ENCODE measurements around the gene SNX27. TPM values are rescaled to one million over a fixed set of nuclear protein-coding genes. Genes with fewer than 3 reads are reported as not detected.

The SNX27 gene
- polyA plus RNA-seq, 1 donor (not counting 4 experiments of a cell fraction or from before 2014, with no cell fraction given) = 15.7 TPM

- FAIRE-seq (no peak), DNase-seq (ENCODE audit: low read depth, low spot score) (no peak)
- no peaks in the 10 kb centered on the region for H4K20me1 ChIP-seq (ENCODE audit: control insufficient read depth, extremely low read depth, insufficient read depth, low read length)
- no peaks in the 10 kb centered on the region for H3K9me3 ChIP-seq (ENCODE audit: control insufficient read depth, low read depth, low read length)
- dilution Hi-C loops (cut with MboI; ENCODE audit: extremely low pct_ligation_motif_present, low sequenced_read_pairs) = no loop called here
- TF ChIP-seq EZH2 (IDR thresholded peaks at IDR 0.05; ENCODE audit: low read length) = no peak
- TF ChIP-seq, protein P1, sequence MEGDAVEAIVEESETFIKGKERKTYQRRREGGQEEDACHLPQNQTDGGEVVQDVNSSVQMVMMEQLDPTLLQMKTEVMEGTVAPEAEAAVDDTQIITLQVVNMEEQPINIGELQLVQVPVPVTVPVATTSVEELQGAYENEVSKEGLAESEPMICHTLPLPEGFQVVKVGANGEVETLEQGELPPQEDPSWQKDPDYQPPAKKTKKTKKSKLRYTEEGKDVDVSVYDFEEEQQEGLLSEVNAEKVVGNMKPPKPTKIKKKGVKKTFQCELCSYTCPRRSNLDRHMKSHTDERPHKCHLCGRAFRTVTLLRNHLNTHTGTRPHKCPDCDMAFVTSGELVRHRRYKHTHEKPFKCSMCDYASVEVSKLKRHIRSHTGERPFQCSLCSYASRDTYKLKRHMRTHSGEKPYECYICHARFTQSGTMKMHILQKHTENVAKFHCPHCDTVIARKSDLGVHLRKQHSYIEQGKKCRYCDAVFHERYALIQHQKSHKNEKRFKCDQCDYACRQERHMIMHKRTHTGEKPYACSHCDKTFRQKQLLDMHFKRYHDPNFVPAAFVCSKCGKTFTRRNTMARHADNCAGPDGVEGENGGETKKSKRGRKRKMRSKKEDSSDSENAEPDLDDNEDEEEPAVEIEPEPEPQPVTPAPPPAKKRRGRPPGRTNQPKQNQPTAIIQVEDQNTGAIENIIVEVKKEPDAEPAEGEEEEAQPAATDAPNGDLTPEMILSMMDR (optimal IDR thresholded peaks at IDR 0.05 in 1 of 3, IDR thresholded peaks at IDR 0.05 in 1 of 3, conservative IDR thresholded peaks at IDR 0.05 in 1 of 3; ENCODE audit: extremely low read depth in 1 of 3, insufficient read depth in 2 of 3, low read length in 3 of 3) = no peak
- H3K27ac ChIP-seq (ENCODE audit: control insufficient read depth, insufficient read depth, low read length) = no peak overlapping the region
- no peak overlapping the region for H3K4me2 ChIP-seq (ENCODE audit: control insufficient read depth, extremely low read depth, insufficient read depth, low read depth, low read length)
- no peaks in the 10 kb centered on the region for H3K27me3 ChIP-seq (ENCODE audit: control insufficient read depth, extremely low read depth, insufficient read depth, low read length)
- H3K4me3 ChIP-seq (ENCODE audit: control insufficient read depth in 2 of 3, extremely low read depth in 1 of 3, insufficient read depth in 2 of 3, low read depth in 1 of 3, low read length in 3 of 3) = no peak overlapping the region
- H2AFZ ChIP-seq (ENCODE audit: control insufficient read depth, low read length) = no peak overlapping the region
- H3K79me2 ChIP-seq (ENCODE audit: control insufficient read depth, insufficient read depth, low read length) = no peaks in the 10 kb centered on the region
- H3K4me1 ChIP-seq (ENCODE audit: control insufficient read depth, extremely low read depth, insufficient read depth, low read length) = peaks cover 28% of the 10 kb centered on the region
- no peak overlapping the region for H3K9ac ChIP-seq (ENCODE audit: control insufficient read depth, extremely low read depth, insufficient read depth, low read length)
- H3K36me3 ChIP-seq (ENCODE audit: control insufficient read depth in 2 of 2, extremely low read depth in 1 of 2, insufficient read depth in 2 of 2, low read length in 2 of 2) = peaks cover 0 to 5% of the 10 kb centered on the region in 2 experiments
- H3K9me1 ChIP-seq (ENCODE audit: control insufficient read depth, extremely low read depth, insufficient read depth, low read length) = no peaks in the 10 kb centered on the region
These were observed 72.3 kb downstream of the SNX27 start for GRCh38 chr1:151684128-151684527.

GRCh38 chr1:151686561-151686960 lies 74.7 kb downstream of the SNX27 start:
- no peaks in the 10 kb centered on the region for H3K9me3 ChIP-seq (ENCODE audit: control insufficient read depth, low read depth, low read length)
- dilution Hi-C loops (cut with MboI; ENCODE audit: extremely low pct_ligation_motif_present, low sequenced_read_pairs) = no loop called here
- H4K20me1 ChIP-seq (ENCODE audit: control insufficient read depth, extremely low read depth, insufficient read depth, low read length) = no peaks in the 10 kb centered on the region
- FAIRE-seq (no peak), DNase-seq (ENCODE audit: low read depth, low spot score) (no peak)
- no peaks in the 10 kb centered on the region for H3K9me1 ChIP-seq (ENCODE audit: control insufficient read depth, extremely low read depth, insufficient read depth, low read length)
- no peak overlapping the region for H3K27ac ChIP-seq (ENCODE audit: control insufficient read depth, insufficient read depth, low read length)
- TF ChIP-seq EZH2 (IDR thresholded peaks at IDR 0.05; ENCODE audit: low read length) = no peak
- TF ChIP-seq, protein P1 (optimal IDR thresholded peaks at IDR 0.05 in 1 of 3, IDR thresholded peaks at IDR 0.05 in 1 of 3, conservative IDR thresholded peaks at IDR 0.05 in 1 of 3; ENCODE audit: extremely low read depth in 1 of 3, insufficient read depth in 2 of 3, low read length in 3 of 3) = no peak
- no peak overlapping the region for H3K4me3 ChIP-seq (ENCODE audit: control insufficient read depth in 2 of 3, extremely low read depth in 1 of 3, insufficient read depth in 2 of 3, low read depth in 1 of 3, low read length in 3 of 3)
- H3K4me2 ChIP-seq (ENCODE audit: control insufficient read depth, extremely low read depth, insufficient read depth, low read depth, low read length) = no peak overlapping the region
- no peaks in the 10 kb centered on the region for H3K79me2 ChIP-seq (ENCODE audit: control insufficient read depth, insufficient read depth, low read length)
- no peaks in the 10 kb centered on the region for H3K27me3 ChIP-seq (ENCODE audit: control insufficient read depth, extremely low read depth, insufficient read depth, low read length)
- H3K9ac ChIP-seq (ENCODE audit: control insufficient read depth, extremely low read depth, insufficient read depth, low read length) = no peak overlapping the region
- H3K36me3 ChIP-seq (ENCODE audit: control insufficient read depth in 2 of 2, extremely low read depth in 1 of 2, insufficient read depth in 2 of 2, low read length in 2 of 2) = peaks cover 1 to 5% of the 10 kb centered on the region in 2 experiments
- peaks cover 6% of the 10 kb centered on the region for H3K4me1 ChIP-seq (ENCODE audit: control insufficient read depth, extremely low read depth, insufficient read depth, low read length)
- H2AFZ ChIP-seq (ENCODE audit: control insufficient read depth, low read length) = no peak overlapping the region

All from keratinocyte (primary cell).